Smooth muscle cell (in vitro differentiated cells): ENCODE data around the gene SLX4. TPM values are rescaled to one million over a fixed set of nuclear protein-coding genes. Genes with fewer than 3 reads are reported as not detected.

Source experiments
- DNase-seq: peaks from one replicate; lab custom pipeline; 2025; ENCODE audit not compliant: unreplicated experiment; lab: John Stamatoyannopoulos, UW
- H2AFZ ChIP-seq: fragments of 200-600 bp; sonication (generic); 2 replicates; pipeline ENCODE4 v1.6.0; 2016; ENCODE audit warnings: antibody characterized with exemption, low read depth, mild to moderate bottlenecking
- H3F3A ChIP-seq: fragments of 200-600 bp; sonication (generic); 2 replicates; pipeline ENCODE4 v1.6.0; 2017; ENCODE audit warnings: antibody characterized with exemption, low read depth
- H3K27ac ChIP-seq: fragments of 200-600 bp; sonication (generic); 2 replicates; pipeline ENCODE4 v1.5.1; 2016; ENCODE audit warnings: low read depth, mild to moderate bottlenecking
- H3K27me3 ChIP-seq: fragments of 200-600 bp; sonication (generic); 2 replicates; pipeline ENCODE4 v1.6.1; 2016; ENCODE audit warnings: low read depth, mild to moderate bottlenecking
- H3K36me3 ChIP-seq: fragments of 200-600 bp; sonication (generic); 2 replicates; pipeline ENCODE4 v1.5.1; 2016; ENCODE audit warnings: low read depth
- H3K4me1 ChIP-seq: fragments of 200-600 bp; sonication (generic); 2 replicates; pipeline ENCODE4 v1.5.1; 2016; ENCODE audit warnings: low read depth
- H3K4me2 ChIP-seq: fragments of 200-600 bp; sonication (generic); 2 replicates; pipeline ENCODE4 v1.6.0; 2016; ENCODE audit warnings: mild to moderate bottlenecking
- H3K4me3 ChIP-seq: fragments of 200-600 bp; sonication (generic); 2 replicates; pipeline ENCODE4 v1.5.1; 2016; ENCODE audit warnings: mild to moderate bottlenecking
- H3K79me2 ChIP-seq: fragments of 200-600 bp; sonication (generic); 2 replicates; pipeline ENCODE4 v1.6.0; 2016; ENCODE audit warnings: low read depth, mild to moderate bottlenecking
- H3K9ac ChIP-seq: fragments of 200-600 bp; sonication (generic); 2 replicates; pipeline ENCODE4 v1.6.0; 2016; ENCODE audit warnings: low read depth
- H3K9me3 ChIP-seq: fragments of 200-600 bp; sonication (generic); replicated peaks from 2 replicates; pipeline ENCODE4 v1.5.1; 2016; ENCODE audit warnings: low read depth
- H4K20me1 ChIP-seq: fragments of 200-600 bp; sonication (generic); 2 replicates; pipeline ENCODE4 v1.6.0; 2016; ENCODE audit warnings: low read depth
- CTCF ChIP-seq: fragments of 200-600 bp; sonication (generic); IDR thresholded peaks from 2 replicates; pipeline ENCODE4 v1.5.1; 2017; ENCODE audit warnings: borderline replicate concordance, mild to moderate bottlenecking, antibody characterized with exemption; ENCODE audit not compliant: insufficient read depth, poor library complexity, severe bottlenecking
- WGBS: methylation state at CpG from one replicate; pipeline ENCODE4 v1.1.7; 2016; ENCODE audit warnings: low lambda C conversion rate; 5-methylcytosine and 5-hydroxymethylcytosine counted together
- polyA plus RNA-seq: library from polyadenylated mRNA; unstranded; fragments of >200 nt; fragmentation: Nextera tagmentation; extraction: Ambion mirVana; gene quantifications from 2 replicates; pipeline ENCODE4 v1.2.1, GENCODE V29; 2016
- total RNA-seq: library from RNA; depleted of rRNA; stranded (reverse); fragments of >200 nt; gene quantifications from 2 replicates; pipeline ENCODE4 v1.2.3, GENCODE V29; 2014

The SLX4 gene
- total and polyA plus RNA-seq, 2 experiments from 2014 or later, result 3.5 to 3.6 TPM

- TF ChIP-seq CTCF, result no peak
- Histone ChIP-seq H3K27ac (no peak overlapping the region), H3K4me2 (no peak overlapping the region), H3K4me3 (peak overlapping the region; percentile 40), H3K79me2 (no peaks in the 10 kb centered on the region), H2AFZ (no peak overlapping the region), H3F3A (no peaks in the 10 kb centered on the region), H3K36me3 (no peaks in the 10 kb centered on the region), H3K27me3 (no peaks in the 10 kb centered on the region), H4K20me1 (no peaks in the 10 kb centered on the region), H3K9ac (no peak overlapping the region), H3K4me1 (no peaks in the 10 kb centered on the region), H3K9me3 (no peaks in the 10 kb centered on the region)
- WGBS, result 94% methylated on average over 21 of the region's 21 CpGs
- no peak for DNase-seq
These were observed 44.2 kb upstream of the SLX4 start for GRCh38 chr16:3655396-3656159.

- peak overlapping the region; percentile 40 for H3K4me3 ChIP-seq
- no peak overlapping the region for H3K9ac ChIP-seq
- 95% methylated on average over 12 of the region's 12 CpGs for WGBS
- no peaks in the 10 kb centered on the region for H3K36me3 ChIP-seq
- H3F3A ChIP-seq, result no peaks in the 10 kb centered on the region
- no peak overlapping the region for H3K4me2 ChIP-seq
- no peaks in the 10 kb centered on the region for H3K4me1 ChIP-seq
- no peaks in the 10 kb centered on the region for H4K20me1 ChIP-seq
- no peaks in the 10 kb centered on the region for H3K27me3 ChIP-seq
- no peak overlapping the region for H3K27ac ChIP-seq
- no peak for DNase-seq
- no peaks in the 10 kb centered on the region for H3K79me2 ChIP-seq
- TF ChIP-seq CTCF, result no peak
- no peak overlapping the region for H2AFZ ChIP-seq
- H3K9me3 ChIP-seq, result no peaks in the 10 kb centered on the region
These were observed 43.6 kb upstream of the SLX4 start for GRCh38 chr16:3655030-3655395.

- Histone ChIP-seq H3K9ac (no peak within 1 kb of the TSS), H3K4me2 (no peak within 1 kb of the TSS), H3F3A (no peaks in the 10 kb centered on the region), H3K9me3 (no peaks in the 10 kb centered on the region), H3K4me1 (no peaks in the 10 kb centered on the region), H3K27me3 (no peaks in the 10 kb centered on the region), H3K79me2 (no peaks in the 10 kb centered on the region), H3K4me3 (peak within 1 kb of the TSS; percentile 40), H2AFZ (no peak within 1 kb of the TSS), H4K20me1 (no peaks in the 10 kb centered on the region), H3K27ac (no peak within 1 kb of the TSS), H3K36me3 (no peaks in the 10 kb centered on the region)
- TF ChIP-seq CTCF, result peak; percentile 56
- no peak for DNase-seq
- 68% methylated on average over 14 of the region's 14 CpGs for WGBS
These were observed 43.0 kb upstream of the SLX4 start, which contains the start of gene DNASE1 for GRCh38 chr16:3654249-3654991. DNASE1 (plus strand) TSS chr16:3654691; CDS start chr16:3655374, 683 bp downstream.
